Measurements from ENCODE around the gene TPO. TPM values are rescaled to one million over a fixed set of nuclear protein-coding genes. Genes with fewer than 3 reads are reported as not detected.

The TPO gene
- total and polyA plus RNA-seq, 4 donors = not detected

DNA sequence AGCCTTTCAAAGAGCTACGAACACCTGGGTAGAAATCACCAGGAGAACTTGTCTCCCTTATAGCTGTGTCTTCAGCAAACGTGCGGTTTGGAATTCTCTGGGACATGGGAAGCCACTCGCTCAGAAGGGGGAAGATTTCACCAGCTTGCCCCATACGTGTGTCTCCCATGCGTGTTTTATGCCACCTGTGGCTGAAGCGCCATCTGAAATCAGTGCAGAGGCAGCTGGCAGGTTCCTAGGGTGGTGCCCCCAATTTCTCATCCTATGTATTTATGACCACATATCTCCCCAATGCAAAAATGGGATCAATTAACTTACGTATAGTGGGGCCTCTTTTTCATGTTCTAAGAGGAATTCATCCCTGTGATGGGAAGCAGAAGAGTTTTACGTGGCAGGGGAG, 81.6 kb downstream of the TPO start:
- no peak for DNase-seq (ENCODE audit: low spot score)

GRCh38 chr2:1495676-1496358, 82.6 kb downstream of the TPO start:
- Histone ChIP-seq H3K4me1 (ENCODE audit: control insufficient read depth in 4 of 4, insufficient read depth in 4 of 4, low read length in 3 of 4) (no peaks in the 10 kb centered on the region), H3K27me3 (ENCODE audit: control insufficient read depth in 4 of 4, insufficient read depth in 4 of 4, low read length in 3 of 4) (peaks cover 0 to 4% (median 0%) of the 10 kb centered on the region in 4 donors)

More for the DNA sequence above, 81.6 kb downstream of the TPO start:
- Histone ChIP-seq H3K4me1 (ENCODE audit: control insufficient read depth in 4 of 4, insufficient read depth in 4 of 4, low read length in 3 of 4) (no peaks in the 10 kb centered on the region), H3K36me3 (ENCODE audit: control insufficient read depth in 4 of 4, insufficient read depth in 3 of 4, low read depth in 1 of 4, low read length in 3 of 4) (no peaks in the 10 kb centered on the region), H3K4me3 (ENCODE audit: low read depth in 1 of 3, low read length in 3 of 3) (no peak overlapping the region), H3K9me3 (ENCODE audit: control insufficient read depth in 4 of 4, low read length in 3 of 4) (no peaks in the 10 kb centered on the region), H3K27ac (ENCODE audit: low read depth in 1 of 2, low read length in 2 of 2) (no peak overlapping the region), H3K9ac (ENCODE audit: low read depth in 1 of 2, low read length in 2 of 2) (no peak overlapping the region), H3K27me3 (ENCODE audit: control insufficient read depth in 4 of 4, insufficient read depth in 4 of 4, low read length in 3 of 4) (peaks cover 0 to 4% (median 0%) of the 10 kb centered on the region in 4 donors)
- WGBS = 76% methylated on average over 9 of the region's 9 CpGs
- TF ChIP-seq HNF4G (IDR thresholded peaks at IDR 0.05) = no peak
- no peak for TF ChIP-seq FOXA2 (IDR thresholded peaks at IDR 0.05)
- TF ChIP-seq, protein P1, sequence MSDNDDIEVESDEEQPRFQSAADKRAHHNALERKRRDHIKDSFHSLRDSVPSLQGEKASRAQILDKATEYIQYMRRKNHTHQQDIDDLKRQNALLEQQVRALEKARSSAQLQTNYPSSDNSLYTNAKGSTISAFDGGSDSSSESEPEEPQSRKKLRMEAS (IDR thresholded peaks at IDR 0.05) = no peak
- no peak for TF ChIP-seq EGR1 (IDR thresholded peaks at IDR 0.05; ENCODE audit: low read depth in 2 of 2)
- TF ChIP-seq JUND (IDR thresholded peaks at IDR 0.05) = no peak
- TF ChIP-seq, protein P2, sequence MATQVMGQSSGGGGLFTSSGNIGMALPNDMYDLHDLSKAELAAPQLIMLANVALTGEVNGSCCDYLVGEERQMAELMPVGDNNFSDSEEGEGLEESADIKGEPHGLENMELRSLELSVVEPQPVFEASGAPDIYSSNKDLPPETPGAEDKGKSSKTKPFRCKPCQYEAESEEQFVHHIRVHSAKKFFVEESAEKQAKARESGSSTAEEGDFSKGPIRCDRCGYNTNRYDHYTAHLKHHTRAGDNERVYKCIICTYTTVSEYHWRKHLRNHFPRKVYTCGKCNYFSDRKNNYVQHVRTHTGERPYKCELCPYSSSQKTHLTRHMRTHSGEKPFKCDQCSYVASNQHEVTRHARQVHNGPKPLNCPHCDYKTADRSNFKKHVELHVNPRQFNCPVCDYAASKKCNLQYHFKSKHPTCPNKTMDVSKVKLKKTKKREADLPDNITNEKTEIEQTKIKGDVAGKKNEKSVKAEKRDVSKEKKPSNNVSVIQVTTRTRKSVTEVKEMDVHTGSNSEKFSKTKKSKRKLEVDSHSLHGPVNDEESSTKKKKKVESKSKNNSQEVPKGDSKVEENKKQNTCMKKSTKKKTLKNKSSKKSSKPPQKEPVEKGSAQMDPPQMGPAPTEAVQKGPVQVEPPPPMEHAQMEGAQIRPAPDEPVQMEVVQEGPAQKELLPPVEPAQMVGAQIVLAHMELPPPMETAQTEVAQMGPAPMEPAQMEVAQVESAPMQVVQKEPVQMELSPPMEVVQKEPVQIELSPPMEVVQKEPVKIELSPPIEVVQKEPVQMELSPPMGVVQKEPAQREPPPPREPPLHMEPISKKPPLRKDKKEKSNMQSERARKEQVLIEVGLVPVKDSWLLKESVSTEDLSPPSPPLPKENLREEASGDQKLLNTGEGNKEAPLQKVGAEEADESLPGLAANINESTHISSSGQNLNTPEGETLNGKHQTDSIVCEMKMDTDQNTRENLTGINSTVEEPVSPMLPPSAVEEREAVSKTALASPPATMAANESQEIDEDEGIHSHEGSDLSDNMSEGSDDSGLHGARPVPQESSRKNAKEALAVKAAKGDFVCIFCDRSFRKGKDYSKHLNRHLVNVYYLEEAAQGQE (IDR thresholded peaks at IDR 0.05) = no peak
- TF ChIP-seq RXRA (IDR thresholded peaks at IDR 0.05) = no peak
- no peak for TF ChIP-seq ATF3 (IDR thresholded peaks at IDR 0.05)

More at GRCh38 chr2:1495676-1496358, 82.6 kb downstream of the TPO start:
- no peaks in the 10 kb centered on the region for H3K9me3 ChIP-seq (ENCODE audit: control insufficient read depth in 4 of 4, low read length in 3 of 4)
- no peak overlapping the region for H3K4me3 ChIP-seq (ENCODE audit: low read depth in 1 of 3, low read length in 3 of 3)
- no peak overlapping the region for H3K27ac ChIP-seq (ENCODE audit: low read depth in 1 of 2, low read length in 2 of 2)
- no peak for TF ChIP-seq YY1 (IDR thresholded peaks at IDR 0.05)
- TF ChIP-seq EGR1 (IDR thresholded peaks at IDR 0.05; ENCODE audit: low read depth in 2 of 2) = no peak
- TF ChIP-seq, protein P1 (IDR thresholded peaks at IDR 0.05) = no peak
- TF ChIP-seq TAF1 (conservative IDR thresholded peaks at IDR 0.05) = no peak
- no peak for TF ChIP-seq FOXA2 (IDR thresholded peaks at IDR 0.05)
- no peak for TF ChIP-seq JUND (IDR thresholded peaks at IDR 0.05)
- TF ChIP-seq, protein P2 (IDR thresholded peaks at IDR 0.05) = no peak
- TF ChIP-seq SP1 (IDR thresholded peaks at IDR 0.05) = no peak
- no peak for TF ChIP-seq ATF3 (IDR thresholded peaks at IDR 0.05)
- no peak for TF ChIP-seq HNF4A (conservative IDR thresholded peaks at IDR 0.05)
- no peak for TF ChIP-seq GABPA (IDR thresholded peaks at IDR 0.05 in 1 of 2, conservative IDR thresholded peaks at IDR 0.05 in 1 of 2)
- no peak for TF ChIP-seq RXRA (IDR thresholded peaks at IDR 0.05)
- no peak for TF ChIP-seq RAD21 (IDR thresholded peaks at IDR 0.05)
- TF ChIP-seq, protein P3, sequence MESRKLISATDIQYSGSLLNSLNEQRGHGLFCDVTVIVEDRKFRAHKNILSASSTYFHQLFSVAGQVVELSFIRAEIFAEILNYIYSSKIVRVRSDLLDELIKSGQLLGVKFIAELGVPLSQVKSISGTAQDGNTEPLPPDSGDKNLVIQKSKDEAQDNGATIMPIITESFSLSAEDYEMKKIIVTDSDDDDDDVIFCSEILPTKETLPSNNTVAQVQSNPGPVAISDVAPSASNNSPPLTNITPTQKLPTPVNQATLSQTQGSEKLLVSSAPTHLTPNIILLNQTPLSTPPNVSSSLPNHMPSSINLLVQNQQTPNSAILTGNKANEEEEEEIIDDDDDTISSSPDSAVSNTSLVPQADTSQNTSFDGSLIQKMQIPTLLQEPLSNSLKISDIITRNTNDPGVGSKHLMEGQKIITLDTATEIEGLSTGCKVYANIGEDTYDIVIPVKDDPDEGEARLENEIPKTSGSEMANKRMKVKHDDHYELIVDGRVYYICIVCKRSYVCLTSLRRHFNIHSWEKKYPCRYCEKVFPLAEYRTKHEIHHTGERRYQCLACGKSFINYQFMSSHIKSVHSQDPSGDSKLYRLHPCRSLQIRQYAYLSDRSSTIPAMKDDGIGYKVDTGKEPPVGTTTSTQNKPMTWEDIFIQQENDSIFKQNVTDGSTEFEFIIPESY (IDR thresholded peaks at IDR 0.05) = no peak
- TF ChIP-seq HNF4G (IDR thresholded peaks at IDR 0.05) = no peak
- no peak for TF ChIP-seq NR2F2 (IDR thresholded peaks at IDR 0.05)
- no peak for TF ChIP-seq FOXA1 (IDR thresholded peaks at IDR 0.05)
- H3K9ac ChIP-seq (ENCODE audit: low read depth in 1 of 2, low read length in 2 of 2) = no peak overlapping the region
- DNase-seq (ENCODE audit: low spot score) = no peak
- H3K36me3 ChIP-seq (ENCODE audit: control insufficient read depth in 4 of 4, insufficient read depth in 3 of 4, low read depth in 1 of 4, low read length in 3 of 4) = no peaks in the 10 kb centered on the region
- 72% methylated on average over 22 of the region's 22 CpGs for WGBS

All from liver (tissue), 9 donors.